ENCODE measurements around the gene LAMC3. TPM values are rescaled to one million over a fixed set of nuclear protein-coding genes. Genes with fewer than 3 reads are reported as not detected.

LAMC3 gene
- total RNA-seq, 1 experiment from 2014 or later, result not detected

GRCh38 chr9:130983970-130984369 is 25.0 kb upstream of the LAMC3 start:
- H3K9me3 ChIP-seq (replicated peaks), result no peaks in the 10 kb centered on the region

GRCh38 chr9:130984521-130984920 is 24.5 kb upstream of the LAMC3 start:
- Histone ChIP-seq H3K27ac (no peak overlapping the region), H3K36me3 (no peaks in the 10 kb centered on the region), H3K4me3 (no peak overlapping the region), H3K9me3 (replicated peaks) (no peaks in the 10 kb centered on the region), H3K27me3 (replicated peaks) (0 out of 2 replicates have a peak, but pooled peaks cover 9% of the 10 kb centered on the region), H3K4me1 (replicated peaks) (no peaks in the 10 kb centered on the region)
- no peak for DNase-seq (ENCODE audit: low read depth in 1 of 2, low spot score in 2 of 2)

More at GRCh38 chr9:130983970-130984369, 25.0 kb upstream of the LAMC3 start:
- H3K4me3 ChIP-seq, result no peak overlapping the region
- no peaks in the 10 kb centered on the region for H3K36me3 ChIP-seq
- no peak for DNase-seq (ENCODE audit: low read depth in 1 of 2, low spot score in 2 of 2)
- H3K4me1 ChIP-seq (replicated peaks), result no peaks in the 10 kb centered on the region
- H3K27me3 ChIP-seq (replicated peaks), result 0 out of 2 replicates have a peak, but pooled peaks cover 12% of the 10 kb centered on the region
- no peak overlapping the region for H3K27ac ChIP-seq

- Histone ChIP-seq H3K27ac (no peak overlapping the region), H3K27me3 (replicated peaks) (0 out of 2 replicates have a peak, but pooled peaks cover 7% of the 10 kb centered on the region), H3K4me1 (replicated peaks) (no peaks in the 10 kb centered on the region), H3K4me3 (no peak overlapping the region), H3K9me3 (replicated peaks) (no peaks in the 10 kb centered on the region), H3K36me3 (no peaks in the 10 kb centered on the region)
- DNase-seq (ENCODE audit: low read depth in 1 of 2, low spot score in 2 of 2), result no peak
Measured at GRCh38 chr9:130985029-130985428, 23.9 kb upstream of the LAMC3 start.

DNA sequence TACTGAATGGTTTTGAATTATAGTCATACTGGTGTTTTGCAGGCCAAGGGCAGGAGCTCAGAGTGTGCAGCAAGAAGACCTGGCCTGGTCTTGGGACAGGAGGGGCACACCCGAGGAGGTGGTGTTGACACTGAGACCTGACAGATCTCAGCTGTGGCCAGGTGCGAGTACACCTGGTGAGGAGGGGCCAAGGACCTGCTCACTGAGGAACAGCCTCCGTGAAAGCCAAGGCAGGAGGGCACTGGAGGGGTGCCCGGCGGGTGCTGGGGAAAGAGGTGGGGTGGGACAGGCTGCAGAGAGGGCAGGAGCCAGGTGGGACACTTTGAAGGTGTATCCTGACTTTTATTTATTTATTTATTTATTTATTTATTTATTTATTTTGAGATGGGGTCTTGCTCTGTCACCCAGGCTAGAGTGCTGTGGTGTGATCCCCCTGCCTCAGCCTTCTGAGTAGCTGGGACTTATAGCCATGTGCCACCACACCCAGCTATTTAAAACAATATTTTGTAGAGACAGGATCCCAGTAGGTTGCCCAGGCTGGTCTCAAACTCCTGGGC is 23.3 kb upstream of the LAMC3 start:
- Histone ChIP-seq H3K27me3 (replicated peaks) (0 out of 2 replicates have a peak, but pooled peaks cover 7% of the 10 kb centered on the region), H3K4me1 (replicated peaks) (no peaks in the 10 kb centered on the region), H3K9me3 (replicated peaks) (no peaks in the 10 kb centered on the region), H3K4me3 (no peak overlapping the region), H3K36me3 (no peaks in the 10 kb centered on the region), H3K27ac (no peak overlapping the region)
- no peak for DNase-seq (ENCODE audit: low read depth in 1 of 2, low spot score in 2 of 2)

- H3K36me3 ChIP-seq, result no peaks in the 10 kb centered on the region
- 0 out of 2 replicates have a peak, but pooled peaks cover 7% of the 10 kb centered on the region for H3K27me3 ChIP-seq (replicated peaks)
- no peak for DNase-seq (ENCODE audit: low read depth in 1 of 2, low spot score in 2 of 2)
- H3K4me3 ChIP-seq, result no peak overlapping the region
- H3K4me1 ChIP-seq (replicated peaks), result no peaks in the 10 kb centered on the region
- no peak overlapping the region for H3K27ac ChIP-seq
- H3K9me3 ChIP-seq (replicated peaks), result no peaks in the 10 kb centered on the region
Measured at GRCh38 chr9:130986356-130986965, 22.5 kb upstream of the LAMC3 start.

GRCh38 chr9:130987054-130987453 is 21.9 kb upstream of the LAMC3 start:
- Histone ChIP-seq H3K4me1 (replicated peaks) (no peaks in the 10 kb centered on the region), H3K27me3 (replicated peaks) (0 out of 2 replicates have a peak, but pooled peaks cover 7% of the 10 kb centered on the region), H3K36me3 (no peaks in the 10 kb centered on the region), H3K4me3 (no peak overlapping the region), H3K9me3 (replicated peaks) (no peaks in the 10 kb centered on the region), H3K27ac (no peak overlapping the region)
- DNase-seq (ENCODE audit: low read depth in 1 of 2, low spot score in 2 of 2), result no peak

DNA sequence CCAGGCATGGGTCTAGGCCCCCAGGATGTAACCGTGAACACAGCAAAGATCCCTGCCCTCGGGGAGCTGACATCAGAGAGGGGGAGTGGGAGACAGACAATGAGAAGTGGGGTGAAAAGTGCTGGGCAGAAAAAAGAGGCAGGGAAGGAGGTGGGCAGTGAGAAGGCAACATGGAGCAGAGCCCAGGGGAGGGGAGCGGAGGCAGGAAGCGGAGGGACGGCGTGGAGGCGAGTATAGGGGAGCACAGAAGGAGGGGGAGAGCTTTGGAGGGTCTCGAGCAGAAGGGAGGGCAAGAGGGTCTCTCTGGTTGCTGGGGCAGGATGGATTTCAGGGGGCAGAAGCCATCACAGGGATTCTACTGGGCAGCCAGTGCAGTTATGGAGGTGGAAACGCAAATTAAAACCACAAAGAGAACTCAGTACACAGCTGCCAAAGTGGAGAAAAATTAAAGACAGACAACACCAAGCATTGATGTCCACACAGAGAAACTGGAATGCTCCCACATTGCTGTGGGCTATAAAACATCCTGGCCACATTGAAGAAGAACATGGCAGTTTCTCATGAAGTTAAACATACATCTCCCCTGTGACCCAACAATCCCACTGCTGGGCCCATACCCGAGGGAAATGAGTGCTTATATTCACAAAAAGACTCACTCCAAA is 21.1 kb upstream of the LAMC3 start:
- Histone ChIP-seq H3K4me3 (no peak overlapping the region), H3K27ac (no peak overlapping the region), H3K36me3 (no peaks in the 10 kb centered on the region), H3K9me3 (replicated peaks) (no peaks in the 10 kb centered on the region), H3K4me1 (replicated peaks) (no peaks in the 10 kb centered on the region), H3K27me3 (replicated peaks) (0 out of 2 replicates have a peak, but pooled peaks cover 7% of the 10 kb centered on the region)
- DNase-seq (ENCODE audit: low read depth in 1 of 2, low spot score in 2 of 2), result peak in 1 of 2 experiments; percentile 34

DNA sequence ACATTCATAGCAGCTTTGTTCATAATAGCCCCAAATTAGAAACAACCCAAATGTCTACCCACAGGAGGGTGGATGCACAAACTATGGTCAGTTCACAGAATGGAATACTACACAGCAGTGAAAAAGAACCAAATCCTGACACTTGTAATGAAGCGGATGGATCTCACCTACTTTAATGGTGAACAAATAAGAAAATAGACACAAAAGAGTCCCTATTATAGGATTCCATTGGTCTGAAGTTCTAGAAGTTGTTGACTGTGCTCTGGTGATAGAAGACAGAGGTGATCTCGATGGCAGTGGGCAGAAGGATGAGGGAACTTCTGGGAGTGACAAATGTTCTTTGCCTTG is 20.6 kb upstream of the LAMC3 start:
- H3K4me3 ChIP-seq, result no peak overlapping the region
- H3K27ac ChIP-seq, result no peak overlapping the region
- no peak for DNase-seq (ENCODE audit: low read depth in 1 of 2, low spot score in 2 of 2)
- H3K27me3 ChIP-seq (replicated peaks), result 0 out of 2 replicates have a peak, but pooled peaks cover 7% of the 10 kb centered on the region
- no peaks in the 10 kb centered on the region for H3K36me3 ChIP-seq
- H3K9me3 ChIP-seq (replicated peaks), result no peaks in the 10 kb centered on the region
- H3K4me1 ChIP-seq (replicated peaks), result no peaks in the 10 kb centered on the region

- H3K4me3 ChIP-seq, result no peak overlapping the region
- DNase-seq (ENCODE audit: low read depth in 1 of 2, low spot score in 2 of 2), result no peak
Measured at GRCh38 chr9:130988905-130989304, 20.1 kb upstream of the LAMC3 start.

GRCh38 chr9:130989391-130989790 is 19.6 kb upstream of the LAMC3 start:
- no peaks in the 10 kb centered on the region for H3K4me1 ChIP-seq (replicated peaks)
- no peak overlapping the region for H3K4me3 ChIP-seq
- H3K36me3 ChIP-seq, result no peaks in the 10 kb centered on the region
- no peak for DNase-seq (ENCODE audit: low read depth in 1 of 2, low spot score in 2 of 2)
- H3K27ac ChIP-seq, result no peak overlapping the region
- no peaks in the 10 kb centered on the region for H3K9me3 ChIP-seq (replicated peaks)
- 0 out of 2 replicates have a peak, but pooled peaks cover 4% of the 10 kb centered on the region for H3K27me3 ChIP-seq (replicated peaks)

More at GRCh38 chr9:130988905-130989304, 20.1 kb upstream of the LAMC3 start:
- H3K27me3 ChIP-seq (replicated peaks), result 0 out of 2 replicates have a peak, but pooled peaks cover 7% of the 10 kb centered on the region
- no peaks in the 10 kb centered on the region for H3K36me3 ChIP-seq
- H3K9me3 ChIP-seq (replicated peaks), result no peaks in the 10 kb centered on the region
- H3K4me1 ChIP-seq (replicated peaks), result no peaks in the 10 kb centered on the region
- H3K27ac ChIP-seq, result no peak overlapping the region

- Histone ChIP-seq H3K9me3 (replicated peaks) (no peaks in the 10 kb centered on the region), H3K36me3 (no peaks in the 10 kb centered on the region), H3K4me1 (replicated peaks) (no peaks in the 10 kb centered on the region), H3K4me3 (no peak overlapping the region), H3K27me3 (replicated peaks) (0 out of 2 replicates have a peak, but pooled peaks cover 4% of the 10 kb centered on the region), H3K27ac (no peak overlapping the region)
- DNase-seq (ENCODE audit: low read depth in 1 of 2, low spot score in 2 of 2), result no peak
Measured at GRCh38 chr9:130989891-130990290, 19.1 kb upstream of the LAMC3 start.

- Histone ChIP-seq H3K4me3 (no peak overlapping the region), H3K27me3 (replicated peaks) (0 out of 2 replicates have a peak, but pooled peaks cover 4% of the 10 kb centered on the region), H3K4me1 (replicated peaks) (no peaks in the 10 kb centered on the region), H3K9me3 (replicated peaks) (no peaks in the 10 kb centered on the region), H3K27ac (no peak overlapping the region), H3K36me3 (no peaks in the 10 kb centered on the region)
- DNase-seq (ENCODE audit: low read depth in 1 of 2, low spot score in 2 of 2), result no peak
Measured at GRCh38 chr9:130990306-130990977, 18.5 kb upstream of the LAMC3 start.

DNA sequence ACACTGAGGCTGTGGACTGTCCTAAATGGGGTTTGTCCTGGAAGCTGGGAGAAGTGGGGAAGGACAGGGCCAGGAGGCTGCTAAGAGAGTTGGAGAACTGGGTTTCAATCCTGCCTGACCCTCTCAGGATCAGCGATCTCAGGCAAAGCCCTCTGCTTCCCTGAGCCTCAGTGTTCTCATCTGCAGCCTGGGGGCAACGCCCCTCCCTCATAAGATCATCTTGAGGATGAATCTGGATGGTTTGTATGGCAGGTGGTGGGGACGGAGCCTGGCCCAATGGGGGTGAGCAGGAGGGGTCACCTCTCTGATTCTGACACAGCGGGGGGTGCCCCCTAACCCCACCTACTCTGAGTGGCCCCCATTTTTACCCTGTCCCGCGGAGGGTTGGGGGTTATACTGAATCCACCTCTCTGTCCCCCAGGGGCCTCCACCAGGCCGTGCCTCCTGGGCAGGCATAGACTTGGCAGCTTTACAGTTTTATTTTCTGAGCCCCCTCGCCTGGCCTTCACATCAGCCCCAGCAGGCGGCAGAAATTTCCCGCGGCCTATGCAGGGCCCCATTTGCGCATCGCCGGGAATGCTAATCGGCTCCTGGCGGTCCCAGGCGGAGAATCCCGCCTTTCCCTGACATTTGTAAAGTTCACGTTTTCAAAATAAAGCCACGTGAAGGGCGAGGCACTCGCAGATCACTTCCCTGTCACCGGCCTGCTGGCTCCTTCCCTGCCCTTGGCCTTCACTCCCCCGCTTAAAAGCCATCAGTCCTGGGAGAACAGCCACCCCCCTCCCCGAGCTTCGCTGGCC is 17.8 kb upstream of the LAMC3 start:
- no peak for DNase-seq (ENCODE audit: low read depth in 1 of 2, low spot score in 2 of 2)
- H3K4me3 ChIP-seq, result no peak overlapping the region
- no peak overlapping the region for H3K27ac ChIP-seq

More for the DNA sequence above, 17.8 kb upstream of the LAMC3 start:
- Histone ChIP-seq H3K36me3 (no peaks in the 10 kb centered on the region), H3K4me1 (replicated peaks) (no peaks in the 10 kb centered on the region), H3K9me3 (replicated peaks) (no peaks in the 10 kb centered on the region), H3K27me3 (replicated peaks) (0 out of 2 replicates have a peak, but pooled peaks cover 4% of the 10 kb centered on the region)

All from SJSA1 (cell line).